ENCODE results near the gene NGLY1.

NGLY1 gene

GRCh38 chr3:25782938-25783660 is at the start of gene NGLY1:
Gene NGLY1 (minus strand): TSS chr3:25783443. CDS start chr3:25783390, 53 bp downstream.
- DNase-seq, result peak; percentile 85

GRCh38 chr3:25831578-25831977 is 48.3 kb upstream of the NGLY1 start:
- no peak for DNase-seq

- DNase-seq, result no peak
These were observed 47.4 kb upstream of the NGLY1 start for GRCh38 chr3:25830373-25831280.

DNA sequence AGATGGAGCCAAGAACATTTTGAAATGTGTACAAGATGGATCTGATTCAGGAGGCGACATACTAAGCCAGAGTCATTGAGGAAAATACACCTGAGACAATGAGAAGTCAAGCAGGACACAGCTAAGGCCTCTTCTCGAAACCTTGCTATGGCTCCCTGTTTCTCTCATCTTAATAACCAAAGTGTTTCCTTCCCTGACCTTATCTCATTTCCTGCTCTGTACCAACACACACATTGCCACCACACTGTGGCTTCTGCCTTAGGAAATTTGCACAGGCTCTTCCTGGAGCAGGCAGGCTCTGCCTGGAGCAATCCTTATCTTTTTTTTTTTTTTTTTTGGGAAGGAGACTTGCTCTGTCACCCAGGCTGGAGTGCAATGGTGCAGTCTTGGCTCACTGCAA is 43.3 kb upstream of the NGLY1 start:
- DNase-seq, result no peak

- no peak for DNase-seq
These were observed 40.1 kb upstream of the NGLY1 start for GRCh38 chr3:25823314-25823713.

GRCh38 chr3:25821746-25822573 is 38.7 kb upstream of the NGLY1 start:
- DNase-seq, result no peak

DNA sequence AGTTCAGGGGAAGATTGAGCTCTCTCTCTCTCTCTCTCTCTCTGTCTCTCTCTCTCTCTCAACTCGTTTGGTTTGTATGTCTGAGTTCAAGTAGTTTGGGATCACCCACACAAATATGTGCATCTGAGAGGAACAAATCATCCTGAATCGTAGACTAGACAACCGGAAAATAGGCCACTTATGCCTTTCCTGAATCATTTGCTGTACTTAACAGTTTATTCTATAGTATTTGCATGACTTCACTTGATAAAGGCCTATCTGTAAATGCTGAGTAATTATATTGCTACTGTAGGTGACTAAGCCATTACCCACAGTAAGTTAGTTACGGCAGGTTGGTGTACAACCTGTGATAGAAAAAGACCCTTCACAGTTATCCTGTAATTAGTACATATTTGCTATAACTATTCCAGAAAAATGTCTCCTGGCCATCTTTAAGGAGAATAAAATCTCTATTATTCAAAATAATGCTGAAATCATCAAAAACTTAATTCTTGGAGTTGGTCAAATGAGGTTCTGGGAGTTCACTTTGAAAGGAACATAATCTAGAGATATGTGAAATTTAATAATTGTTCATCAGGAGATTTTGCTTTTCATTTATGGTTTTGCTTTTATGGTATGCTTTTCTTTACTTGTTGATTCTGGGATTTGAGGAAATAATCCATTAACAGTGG is 37.7 kb upstream of the NGLY1 start:
- DNase-seq, result no peak

- DNase-seq, result no peak
These were observed 37.1 kb upstream of the NGLY1 start for GRCh38 chr3:25820366-25820765.

- DNase-seq, result no peak
These were observed 35.1 kb upstream of the NGLY1 start for GRCh38 chr3:25818335-25818734.

DNA sequence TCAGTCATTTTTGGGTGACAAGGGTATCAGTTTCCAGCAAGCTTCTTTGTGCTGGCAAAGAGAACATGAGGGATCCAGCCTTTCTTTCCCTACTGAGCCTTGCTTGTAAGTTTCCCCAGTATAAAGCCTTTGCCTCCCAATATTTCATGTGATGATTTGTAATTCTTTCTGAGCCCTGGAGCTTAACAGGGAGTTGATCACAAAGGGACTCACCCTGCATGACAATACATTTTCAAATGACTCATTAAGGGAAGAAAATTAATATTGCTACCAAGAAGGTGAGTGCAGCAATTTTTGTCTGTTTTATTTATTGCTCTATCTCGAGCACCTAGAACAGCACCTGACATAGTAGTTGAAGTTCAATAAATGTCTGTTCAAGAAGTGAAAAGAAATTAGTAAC is 34.4 kb upstream of the NGLY1 start:
- no peak for DNase-seq

GRCh38 chr3:25817107-25817506 is 33.9 kb upstream of the NGLY1 start:
- no peak for DNase-seq

DNA sequence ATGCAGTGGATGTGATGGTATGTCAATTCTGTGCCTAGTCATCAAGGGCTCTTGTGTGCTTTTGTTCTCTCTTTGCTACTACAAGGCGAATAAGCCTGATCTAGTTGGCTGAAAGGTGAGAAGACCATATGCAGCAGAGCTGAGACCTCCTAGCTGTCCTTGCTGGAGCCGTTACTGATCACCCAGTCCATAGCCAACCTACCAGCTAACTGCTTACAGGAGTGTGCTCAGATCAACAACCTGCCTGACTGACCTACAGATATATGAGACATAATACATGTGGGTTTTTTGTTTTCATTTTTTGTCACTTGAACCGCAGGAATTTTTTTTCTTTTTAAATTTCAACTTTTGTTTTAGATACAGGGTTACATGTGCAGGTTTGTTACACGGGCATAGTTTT is 29.4 kb upstream of the NGLY1 start:
- no peak for DNase-seq

DNA sequence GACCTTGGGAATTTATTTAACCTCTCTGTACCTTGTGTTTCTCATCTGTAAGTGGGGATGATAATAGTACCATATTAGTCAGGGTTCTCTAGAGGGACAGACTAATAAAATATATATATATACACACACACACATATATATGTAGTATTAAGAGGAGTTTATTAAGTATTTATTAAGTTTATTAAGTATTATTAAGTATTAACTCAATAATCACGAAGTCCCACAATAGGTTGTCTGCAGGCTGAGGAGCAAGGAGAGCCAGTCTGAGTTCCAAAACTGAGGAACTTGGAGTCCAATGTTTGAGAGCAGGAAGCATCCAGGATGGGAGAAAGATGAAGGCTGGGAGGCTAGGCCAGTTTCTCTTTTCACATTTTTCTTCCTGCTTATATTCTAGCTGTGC is 21.4 kb upstream of the NGLY1 start:
- no peak for DNase-seq

DNA sequence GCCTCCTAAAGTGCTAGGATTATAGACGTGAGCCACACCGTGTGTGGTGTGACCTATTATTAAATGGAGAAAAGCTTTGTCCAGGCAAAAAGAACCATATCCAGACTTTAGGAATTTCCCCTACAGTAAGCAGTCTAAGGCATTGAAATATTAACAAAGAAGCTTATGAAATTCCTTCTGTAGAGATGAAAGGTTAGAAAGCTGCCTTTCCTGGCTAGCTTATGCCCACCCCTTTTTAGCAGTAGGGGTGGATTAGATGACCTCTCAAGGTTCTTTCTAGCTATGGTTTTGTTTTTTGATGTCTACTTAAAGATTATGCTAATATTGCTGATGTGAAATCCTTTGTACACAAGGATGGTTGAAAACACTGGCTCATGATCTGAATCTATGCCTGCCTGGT is 20.6 kb upstream of the NGLY1 start:
- DNase-seq, result no peak

DNA sequence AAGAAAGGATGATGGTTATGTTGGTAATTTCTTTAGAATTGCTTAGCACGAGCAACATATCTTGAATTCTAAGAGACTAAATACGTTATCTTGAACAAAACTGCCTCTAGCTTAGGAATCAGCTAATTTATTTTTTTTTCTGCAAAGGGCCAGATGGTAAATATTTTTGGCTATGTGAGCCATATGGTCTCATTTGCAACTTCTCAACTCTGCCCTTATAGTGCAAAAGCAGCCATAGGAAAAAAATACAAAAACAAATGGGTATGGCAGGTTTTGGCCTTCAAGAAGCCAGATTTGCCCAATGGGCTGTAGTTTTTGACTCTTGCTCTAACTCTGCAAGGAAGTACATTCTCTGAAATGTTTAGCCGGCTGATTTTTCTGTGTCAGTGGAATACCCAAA is 18.5 kb upstream of the NGLY1 start:
- DNase-seq, result no peak

- DNase-seq, result peak; percentile 93
These were observed 6.6 kb upstream of the NGLY1 start, which contains the start of gene OXSM for GRCh38 chr3:25789596-25790556. Gene OXSM (plus strand): TSS chr3:25790090. CDS start chr3:25791021, 931 bp downstream.

GRCh38 chr3:25789209-25789595 is 6.0 kb upstream of the NGLY1 start:
- DNase-seq, result no peak

DNA sequence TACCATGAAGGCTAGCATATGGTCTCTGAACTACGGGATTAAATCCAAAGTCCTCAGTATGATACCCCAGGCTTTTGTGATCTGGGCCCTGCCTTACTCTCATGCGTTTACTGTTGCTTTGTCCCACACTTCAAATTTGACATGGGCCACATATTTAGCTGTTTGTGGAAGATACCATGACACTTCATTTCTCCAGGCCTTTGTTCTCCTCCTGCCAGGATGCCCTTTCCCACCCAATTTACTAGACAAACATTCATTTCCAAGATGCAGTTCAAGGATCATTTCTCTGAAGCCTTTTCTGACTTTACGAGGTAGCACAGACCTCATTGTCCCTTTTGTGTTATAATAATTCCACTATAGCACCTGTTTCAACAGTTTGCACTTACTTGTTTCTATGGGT is 4.4 kb upstream of the NGLY1 start:
- no peak for DNase-seq

- DNase-seq, result no peak
These were observed 2.6 kb upstream of the NGLY1 start for GRCh38 chr3:25785826-25786225.

DNA sequence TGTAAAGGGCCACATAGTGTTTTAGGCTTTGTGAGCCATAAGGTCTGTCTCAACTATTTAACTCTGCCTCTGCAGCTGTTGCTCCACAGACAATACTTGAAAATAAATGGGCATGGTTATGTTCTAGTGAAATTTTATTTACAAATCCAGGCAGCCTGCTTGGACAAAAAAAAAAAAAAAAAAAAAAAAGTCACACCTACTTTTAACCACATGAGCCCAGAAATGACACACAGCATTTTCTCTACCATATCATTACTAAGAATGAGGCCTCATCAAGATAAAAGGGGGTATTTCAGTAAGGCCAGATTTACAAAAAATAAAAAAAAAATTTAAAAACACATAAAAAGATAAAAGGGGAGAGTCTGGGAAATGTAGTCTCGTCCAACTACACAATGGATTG is 1.7 kb upstream of the NGLY1 start:
- DNase-seq, result no peak

Measured in activated CD8-positive, alpha-beta memory T cell treated with anti-CD3 and anti-CD28 coated beads, Interleukin-2, amount 50 U/mL, for 4 hours (primary cell).